Caco-2 (cell line): Measurements from ENCODE around the gene KRT78. TPM values are rescaled to one million over a fixed set of nuclear protein-coding genes. Genes with fewer than 3 reads are reported as not detected.

Experiments
- BruUV-seq: library from RNA; stranded (reverse); fragments of 400-500 nt; replicated peaks from 2 replicates; lab custom pipeline; 2021; lab: Mats Ljungman, UMichigan
- CTCF ChIA-PET: fragments of 300-600 bp; sonication (Branson Sonifier 250); formaldehyde crosslinking; loops from one replicate; lab custom pipeline; 2022; ENCODE audit warnings: antibody characterized with exemption; lab: Charles Lee
- POLR2A ChIA-PET: fragments of 300-600 bp; sonication (Branson Sonifier 250); formaldehyde crosslinking; loops from one replicate; lab custom pipeline; 2022; ENCODE audit warnings: antibody characterized with exemption; lab: Charles Lee
- DNase-seq, 2 experiments: peaks; one replicate each; pipeline versions ENCODE4 v3.0.0 to v3.0.0-alpha.2; 2020 to 2022
- H3K27me3 ChIP-seq: replicated peaks from 2 replicates; pipeline ENCODE4 v1.6.0; 2011; ENCODE audit warnings: low read length; ENCODE audit not compliant: control insufficient read depth, insufficient read depth
- H3K36me3 ChIP-seq: 2 replicates; pipeline ENCODE4 v1.5.1; 2011; ENCODE audit warnings: low read length; ENCODE audit not compliant: control insufficient read depth, insufficient read depth
- H3K4me1 ChIP-seq: fragments of 250-450 bp; sonication (Bioruptor Pico); 2 replicates; pipeline ENCODE4 v1.5.1; 2020; ENCODE audit warnings: mild to moderate bottlenecking
- H3K4me3 ChIP-seq: 2 replicates; pipeline ENCODE4 v1.5.1; 2011; ENCODE audit warnings: low read depth, mild to moderate bottlenecking, control low read depth, low read length
- H3K9me3 ChIP-seq: fragments of 250-450 bp; sonication (Bioruptor Pico); 2 replicates; pipeline ENCODE4 v1.5.1; 2020; ENCODE audit warnings: mild to moderate bottlenecking, moderate library complexity
- H3K27ac Mint-ChIP-seq: one replicate; pipeline ENCODE4 v1.8.0; 2022; ENCODE audit warnings: mixed read lengths; ENCODE audit not compliant: unreplicated experiment
- H3K27me3 Mint-ChIP-seq: one replicate; pipeline ENCODE4 v1.8.0; 2022; ENCODE audit warnings: mixed read lengths; ENCODE audit not compliant: insufficient read depth, unreplicated experiment
- H3K36me3 Mint-ChIP-seq: one replicate; pipeline ENCODE4 v1.8.0; 2022; ENCODE audit warnings: mild to moderate bottlenecking, mixed read lengths; ENCODE audit not compliant: insufficient read depth, unreplicated experiment
- H3K4me1 Mint-ChIP-seq: one replicate; pipeline ENCODE4 v1.8.0; 2022; ENCODE audit warnings: low read depth, mixed read lengths; ENCODE audit not compliant: unreplicated experiment
- H3K4me3 Mint-ChIP-seq: one replicate; pipeline ENCODE4 v1.8.0; 2022; ENCODE audit warnings: mild to moderate bottlenecking, moderate library complexity, mixed read lengths; ENCODE audit not compliant: unreplicated experiment
- H3K9me3 Mint-ChIP-seq: one replicate; pipeline ENCODE4 v1.8.0; 2022; ENCODE audit warnings: mixed read lengths; ENCODE audit not compliant: unreplicated experiment
- CTCF ChIP-seq, 2 experiments: fragments of 200-600 bp in 1 of 2; IDR thresholded peaks; 1 replicate in 1 of 2; 2 replicates in 1 of 2; pipeline versions ENCODE4 v1.5.1 to v1.8.0; 2011 to 2022; ENCODE audit warnings: antibody characterized with exemption in 1 of 2, control low read depth in 1 of 2, inconsistent platforms in 1 of 2, low read depth in 1 of 2, low read length in 1 of 2, mild to moderate bottlenecking in 1 of 2, moderate library complexity in 1 of 2; ENCODE audit not compliant: insufficient read depth in 1 of 2, severe bottlenecking in 1 of 2, unreplicated experiment in 1 of 2
- intact Hi-C: fragments of 100-400 bp; cut with micrococcal nuclease; formaldehyde crosslinking; loops from one replicate; pipeline ENCODE4 v1.10.0; 2022; ENCODE audit not compliant: unreplicated experiment
- total RNA-seq: library from RNA; stranded (reverse); gene quantifications from 2 replicates; pipeline ENCODE4 v1.2.3, GENCODE V29; 2022

The KRT78 gene
- total RNA-seq, 1 experiment from 2014 or later = not detected

- intact Hi-C loops = no loop called here
- H3K4me3 ChIP-seq = no peak overlapping the region
- no peaks in the 10 kb centered on the region for H3K27me3 ChIP-seq
- H3K36me3 Mint-ChIP-seq = no peaks in the 10 kb centered on the region
- peaks cover 32% of the 10 kb centered on the region for H3K4me1 Mint-ChIP-seq
- H3K27me3 Mint-ChIP-seq = no peaks in the 10 kb centered on the region
- POLR2A ChIA-PET = no interaction called here
- H3K4me3 Mint-ChIP-seq = no peak overlapping the region
- peaks cover 31% of the 10 kb centered on the region for H3K4me1 ChIP-seq
- CTCF ChIA-PET = interaction anchor here (0.6 kb wide), 1 partner anchor 16 kb away, joined by 3 read pairs; no protein-coding TSS in a partner anchor
- H3K36me3 ChIP-seq = no peaks in the 10 kb centered on the region
- no peaks in the 10 kb centered on the region for H3K9me3 ChIP-seq
- BruUV-seq = no TSS peak
- no peaks in the 10 kb centered on the region for H3K9me3 Mint-ChIP-seq
- no peak overlapping the region for H3K27ac Mint-ChIP-seq
- no peak for TF ChIP-seq CTCF (IDR thresholded peaks at IDR 0.05; ENCODE audit: insufficient read depth in 1 of 2, low read depth in 1 of 2, low read length in 1 of 2, severe bottlenecking in 1 of 2, unreplicated experiment in 1 of 2)
- DNase-seq = peak; percentile 55 to 60
These were observed 30.4 kb downstream of the KRT78 start for GRCh38 chr12:52818388-52818787.

GRCh38 chr12:52817699-52818238 is 31.0 kb downstream of the KRT78 start:
- peaks cover 31% of the 10 kb centered on the region for H3K4me1 ChIP-seq
- Mint-ChIP-seq H3K4me3 (no peak overlapping the region), H3K36me3 (no peaks in the 10 kb centered on the region), H3K27me3 (no peaks in the 10 kb centered on the region), H3K9me3 (no peaks in the 10 kb centered on the region), H3K4me1 (peaks cover 32% of the 10 kb centered on the region), H3K27ac (no peak overlapping the region)
- no peak for TF ChIP-seq CTCF (IDR thresholded peaks at IDR 0.05; ENCODE audit: insufficient read depth in 1 of 2, low read depth in 1 of 2, low read length in 1 of 2, severe bottlenecking in 1 of 2, unreplicated experiment in 1 of 2)
- no peak overlapping the region for H3K4me3 ChIP-seq
- no peak for DNase-seq
- intact Hi-C loops = no loop called here
- H3K9me3 ChIP-seq = no peaks in the 10 kb centered on the region
- BruUV-seq = no TSS peak
- POLR2A ChIA-PET = no interaction called here
- H3K36me3 ChIP-seq = no peaks in the 10 kb centered on the region
- H3K27me3 ChIP-seq = no peaks in the 10 kb centered on the region
- CTCF ChIA-PET = interaction anchor here (0.6 kb wide), 1 partner anchor 15 kb away, joined by 3 read pairs; no protein-coding TSS in a partner anchor

GRCh38 chr12:52817003-52817698 is 31.6 kb downstream of the KRT78 start:
- Mint-ChIP-seq H3K4me1 (peaks cover 32% of the 10 kb centered on the region), H3K27me3 (no peaks in the 10 kb centered on the region), H3K27ac (no peak overlapping the region), H3K9me3 (no peaks in the 10 kb centered on the region), H3K4me3 (no peak overlapping the region), H3K36me3 (no peaks in the 10 kb centered on the region)
- Histone ChIP-seq H3K9me3 (no peaks in the 10 kb centered on the region), H3K4me1 (peaks cover 31% of the 10 kb centered on the region), H3K4me3 (no peak overlapping the region), H3K36me3 (no peaks in the 10 kb centered on the region), H3K27me3 (no peaks in the 10 kb centered on the region)
- no peak for TF ChIP-seq CTCF (IDR thresholded peaks at IDR 0.05; ENCODE audit: insufficient read depth in 1 of 2, low read depth in 1 of 2, low read length in 1 of 2, severe bottlenecking in 1 of 2, unreplicated experiment in 1 of 2)
- POLR2A ChIA-PET = no interaction called here
- DNase-seq = no peak
- CTCF ChIA-PET = no interaction called here
- no TSS peak for BruUV-seq
- intact Hi-C loops = no loop called here
